Ovary (tissue), 3 donors: ENCODE measurements around the gene SIL1.

Experiments used
- EP300 ChIP-seq: sonication (generic); formaldehyde crosslinking; IDR thresholded peaks from one replicate; pipeline ENCODE4 v1.6.1; 2017; ENCODE audit warnings: antibody characterized with exemption
- POLR2A ChIP-seq: fragments of 450-650 bp; IDR thresholded peaks from one replicate; pipeline ENCODE4 v1.6.1; 2017; ENCODE audit warnings: antibody characterized with exemption, mild to moderate bottlenecking, moderate library complexity
- TF ChIP-seq, protein P1 (sequence below), 3 donors: fragments of 450-650 bp in 2 of 3; fragments of 200-600 bp in 1 of 3; IDR thresholded peaks; one replicate each; pipeline versions ENCODE4 v1.5.1 to v1.8.0; 2016 to 2022; ENCODE audit warnings: antibody characterized with exemption in 3 of 3, mild to moderate bottlenecking in 1 of 3
- donor health status: DM: no; HTN: no; CAD: no.

DNA sequence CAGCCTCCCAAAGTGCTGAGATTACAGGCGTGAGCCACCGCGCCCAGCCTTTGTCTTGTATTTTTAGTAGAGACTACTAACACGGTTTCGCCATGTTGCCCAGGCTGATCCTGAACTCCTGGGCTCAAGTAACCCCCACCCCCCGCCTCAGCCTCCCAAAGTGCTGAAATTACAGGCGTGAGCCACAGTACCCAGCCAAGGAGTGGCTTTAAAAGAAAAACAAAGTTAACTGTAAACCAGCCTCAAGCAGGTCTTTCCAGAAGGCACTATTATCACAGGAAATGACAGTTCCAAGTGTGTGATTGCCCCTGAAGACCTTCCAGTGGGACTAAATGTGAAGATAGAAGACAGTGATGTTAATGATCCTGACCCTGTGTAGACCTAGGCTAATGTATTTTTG lies 31.1 kb downstream of the SIL1 start:
- TF ChIP-seq, protein P1, sequence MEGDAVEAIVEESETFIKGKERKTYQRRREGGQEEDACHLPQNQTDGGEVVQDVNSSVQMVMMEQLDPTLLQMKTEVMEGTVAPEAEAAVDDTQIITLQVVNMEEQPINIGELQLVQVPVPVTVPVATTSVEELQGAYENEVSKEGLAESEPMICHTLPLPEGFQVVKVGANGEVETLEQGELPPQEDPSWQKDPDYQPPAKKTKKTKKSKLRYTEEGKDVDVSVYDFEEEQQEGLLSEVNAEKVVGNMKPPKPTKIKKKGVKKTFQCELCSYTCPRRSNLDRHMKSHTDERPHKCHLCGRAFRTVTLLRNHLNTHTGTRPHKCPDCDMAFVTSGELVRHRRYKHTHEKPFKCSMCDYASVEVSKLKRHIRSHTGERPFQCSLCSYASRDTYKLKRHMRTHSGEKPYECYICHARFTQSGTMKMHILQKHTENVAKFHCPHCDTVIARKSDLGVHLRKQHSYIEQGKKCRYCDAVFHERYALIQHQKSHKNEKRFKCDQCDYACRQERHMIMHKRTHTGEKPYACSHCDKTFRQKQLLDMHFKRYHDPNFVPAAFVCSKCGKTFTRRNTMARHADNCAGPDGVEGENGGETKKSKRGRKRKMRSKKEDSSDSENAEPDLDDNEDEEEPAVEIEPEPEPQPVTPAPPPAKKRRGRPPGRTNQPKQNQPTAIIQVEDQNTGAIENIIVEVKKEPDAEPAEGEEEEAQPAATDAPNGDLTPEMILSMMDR (IDR thresholded peaks at IDR 0.05) = no peak
- TF ChIP-seq POLR2A (no peak), EP300 (no peak)
